Ishikawa (cell line): ENCODE data around the gene ZCCHC24.

Source experiments
- CEBPB ChIP-seq: IDR thresholded peaks from 2 replicates; pipeline ENCODE4 v1.6.1; 2012
- EGR1 ChIP-seq: IDR thresholded peaks from 2 replicates; pipeline ENCODE4 v1.6.1; 2012
- EP300 ChIP-seq: IDR thresholded peaks from 2 replicates; pipeline ENCODE4 v1.6.1; 2012; ENCODE audit warnings: borderline replicate concordance
- FOXM1 ChIP-seq: IDR thresholded peaks from 2 replicates; pipeline ENCODE4 v1.6.1; 2012; ENCODE audit warnings: low read depth, borderline replicate concordance
- NFIC ChIP-seq: IDR thresholded peaks from 2 replicates; pipeline ENCODE4 v1.6.1; 2012
- RAD21 ChIP-seq: IDR thresholded peaks from 2 replicates; pipeline ENCODE4 v1.6.1; 2012; ENCODE audit warnings: low read depth
- TAF1 ChIP-seq: IDR thresholded peaks from 2 replicates; pipeline ENCODE4 v1.6.1; 2012; ENCODE audit warnings: low read depth, mild to moderate bottlenecking
- YY1 ChIP-seq: IDR thresholded peaks from 2 replicates; pipeline ENCODE4 v1.6.1; 2012; ENCODE audit warnings: low read depth
- TF ChIP-seq, protein P1 (sequence below): IDR thresholded peaks from 2 replicates; pipeline ENCODE4 v1.6.1; 2012
- TF ChIP-seq, protein P2 (sequence below): IDR thresholded peaks from 2 replicates; pipeline ENCODE4 v1.6.1; 2012
- TF ChIP-seq, protein P3 (sequence below): IDR thresholded peaks from 2 replicates; pipeline ENCODE4 v1.6.1; 2012; ENCODE audit warnings: low read depth, mild to moderate bottlenecking

DNA sequence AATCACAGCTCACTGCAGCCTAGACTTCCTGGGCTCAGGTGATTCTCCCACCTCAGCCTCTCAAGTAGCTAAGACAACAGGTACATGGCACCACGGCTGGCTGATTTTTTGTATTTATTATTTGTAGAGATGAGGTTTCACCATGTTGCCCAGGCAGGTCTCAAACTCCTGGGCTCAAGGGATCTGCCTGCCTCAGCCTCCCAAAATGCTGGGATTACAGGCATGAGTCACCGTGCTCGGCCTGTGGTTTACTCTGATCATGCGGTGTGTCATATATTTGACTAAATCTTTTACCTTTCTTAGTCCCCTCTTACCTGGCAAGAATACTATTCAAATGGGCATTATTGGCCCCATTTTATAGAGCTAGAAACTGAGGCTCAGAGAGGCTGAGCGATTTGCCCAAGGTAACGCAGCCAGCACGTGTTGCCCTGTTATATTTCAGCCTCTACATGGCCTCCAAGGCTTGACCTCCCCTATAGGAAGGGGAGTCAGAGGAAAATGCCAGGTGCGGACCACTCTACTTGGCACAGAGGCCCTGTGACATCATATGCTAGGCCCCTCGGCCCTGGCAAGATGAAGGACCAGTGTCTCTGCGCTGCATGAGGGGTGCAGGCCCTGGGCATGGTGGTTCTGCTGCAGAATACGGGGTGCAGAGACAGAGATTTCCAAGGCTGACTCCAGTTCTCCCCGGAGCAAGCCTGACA is 8.2 kb downstream of the ZCCHC24 start:
- TF ChIP-seq, protein P1, sequence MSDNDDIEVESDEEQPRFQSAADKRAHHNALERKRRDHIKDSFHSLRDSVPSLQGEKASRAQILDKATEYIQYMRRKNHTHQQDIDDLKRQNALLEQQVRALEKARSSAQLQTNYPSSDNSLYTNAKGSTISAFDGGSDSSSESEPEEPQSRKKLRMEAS: no peak
- TF ChIP-seq RAD21: no peak
- TF ChIP-seq TAF1: no peak
- TF ChIP-seq FOXM1: no peak
- no peak for TF ChIP-seq CEBPB
- no peak for TF ChIP-seq EP300
- TF ChIP-seq, protein P2, sequence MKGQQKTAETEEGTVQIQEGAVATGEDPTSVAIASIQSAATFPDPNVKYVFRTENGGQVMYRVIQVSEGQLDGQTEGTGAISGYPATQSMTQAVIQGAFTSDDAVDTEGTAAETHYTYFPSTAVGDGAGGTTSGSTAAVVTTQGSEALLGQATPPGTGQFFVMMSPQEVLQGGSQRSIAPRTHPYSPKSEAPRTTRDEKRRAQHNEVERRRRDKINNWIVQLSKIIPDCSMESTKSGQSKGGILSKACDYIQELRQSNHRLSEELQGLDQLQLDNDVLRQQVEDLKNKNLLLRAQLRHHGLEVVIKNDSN: no peak
- TF ChIP-seq NFIC: no peak
- no peak for TF ChIP-seq EGR1
- TF ChIP-seq, protein P3, sequence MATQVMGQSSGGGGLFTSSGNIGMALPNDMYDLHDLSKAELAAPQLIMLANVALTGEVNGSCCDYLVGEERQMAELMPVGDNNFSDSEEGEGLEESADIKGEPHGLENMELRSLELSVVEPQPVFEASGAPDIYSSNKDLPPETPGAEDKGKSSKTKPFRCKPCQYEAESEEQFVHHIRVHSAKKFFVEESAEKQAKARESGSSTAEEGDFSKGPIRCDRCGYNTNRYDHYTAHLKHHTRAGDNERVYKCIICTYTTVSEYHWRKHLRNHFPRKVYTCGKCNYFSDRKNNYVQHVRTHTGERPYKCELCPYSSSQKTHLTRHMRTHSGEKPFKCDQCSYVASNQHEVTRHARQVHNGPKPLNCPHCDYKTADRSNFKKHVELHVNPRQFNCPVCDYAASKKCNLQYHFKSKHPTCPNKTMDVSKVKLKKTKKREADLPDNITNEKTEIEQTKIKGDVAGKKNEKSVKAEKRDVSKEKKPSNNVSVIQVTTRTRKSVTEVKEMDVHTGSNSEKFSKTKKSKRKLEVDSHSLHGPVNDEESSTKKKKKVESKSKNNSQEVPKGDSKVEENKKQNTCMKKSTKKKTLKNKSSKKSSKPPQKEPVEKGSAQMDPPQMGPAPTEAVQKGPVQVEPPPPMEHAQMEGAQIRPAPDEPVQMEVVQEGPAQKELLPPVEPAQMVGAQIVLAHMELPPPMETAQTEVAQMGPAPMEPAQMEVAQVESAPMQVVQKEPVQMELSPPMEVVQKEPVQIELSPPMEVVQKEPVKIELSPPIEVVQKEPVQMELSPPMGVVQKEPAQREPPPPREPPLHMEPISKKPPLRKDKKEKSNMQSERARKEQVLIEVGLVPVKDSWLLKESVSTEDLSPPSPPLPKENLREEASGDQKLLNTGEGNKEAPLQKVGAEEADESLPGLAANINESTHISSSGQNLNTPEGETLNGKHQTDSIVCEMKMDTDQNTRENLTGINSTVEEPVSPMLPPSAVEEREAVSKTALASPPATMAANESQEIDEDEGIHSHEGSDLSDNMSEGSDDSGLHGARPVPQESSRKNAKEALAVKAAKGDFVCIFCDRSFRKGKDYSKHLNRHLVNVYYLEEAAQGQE: no peak
- no peak for TF ChIP-seq YY1
